SIG-M5 (cell line): ENCODE measurements around the gene SNTB2.
"Not testable (repeated sequence)": the region's sequence is repeated elsewhere in the genome, so short reads cannot be mapped to it uniquely, and the experiment has no call there.

Experiments used
- DNase-seq: peaks from one replicate; lab custom pipeline; 2025; lab: John Stamatoyannopoulos, UW

SNTB2 gene

GRCh38 chr16:69286941-69287713, 100.2 kb downstream of the SNTB2 start:
- no peak for DNase-seq

- DNase-seq: not testable (repeated sequence)
These were observed 104.7 kb downstream of the SNTB2 start for GRCh38 chr16:69291657-69292056.

GRCh38 chr16:69293401-69293800, 106.4 kb downstream of the SNTB2 start:
- no peak for DNase-seq

GRCh38 chr16:69294051-69294450, 107.1 kb downstream of the SNTB2 start:
- no peak for DNase-seq

GRCh38 chr16:69296771-69297170, 109.8 kb downstream of the SNTB2 start:
- not testable (repeated sequence) for DNase-seq

- DNase-seq: no peak
These were observed 111.3 kb downstream of the SNTB2 start for GRCh38 chr16:69298261-69298660.

GRCh38 chr16:69301187-69301586, 114.2 kb downstream of the SNTB2 start:
- no peak for DNase-seq

GRCh38 chr16:69301861-69302260, 114.9 kb downstream of the SNTB2 start:
- no peak for DNase-seq

GRCh38 chr16:69302301-69302700, 115.3 kb downstream of the SNTB2 start:
- no peak for DNase-seq

GRCh38 chr16:69306031-69306430, 119.1 kb downstream of the SNTB2 start:
- no peak for DNase-seq

- DNase-seq: no peak
These were observed 120.1 kb downstream of the SNTB2 start for GRCh38 chr16:69307091-69307490.

GRCh38 chr16:69307856-69308255, 120.9 kb downstream of the SNTB2 start:
- no peak for DNase-seq

GRCh38 chr16:69309316-69309715, 122.4 kb downstream of the SNTB2 start:
- no peak for DNase-seq

GRCh38 chr16:69310653-69311532, 123.9 kb downstream of the SNTB2 start, which contains the start of gene VPS4A:
Gene VPS4A, plus strand, starts transcription at chr16:69311350. Its CDS starts 162 bp downstream, at chr16:69311512.
- peak; percentile 59 for DNase-seq

- no peak for DNase-seq
These were observed 124.8 kb downstream of the SNTB2 start for GRCh38 chr16:69311533-69312387.

- no peak for DNase-seq
These were observed 126.5 kb downstream of the SNTB2 start for GRCh38 chr16:69313469-69313868.

- no peak for DNase-seq
These were observed 127.6 kb downstream of the SNTB2 start for GRCh38 chr16:69314534-69314933.

GRCh38 chr16:69315486-69316311, 128.7 kb downstream of the SNTB2 start:
- no peak for DNase-seq

- DNase-seq: no peak
These were observed 129.7 kb downstream of the SNTB2 start for GRCh38 chr16:69316595-69317034.

GRCh38 chr16:69318177-69318910, 131.4 kb downstream of the SNTB2 start:
- no peak for DNase-seq
